Liver (tissue), 3 donors: Measurements from ENCODE around the gene AP1G1.

Experiments
- CTCF ChIP-seq: fragments of 150-350 bp; IDR thresholded peaks from 2 replicates; pipeline ENCODE4 v1.5.1; 2017; ENCODE audit warnings: improper control_type of control experiment, low read depth, low read length; ENCODE audit not compliant: missing input control
- EGR1 ChIP-seq, 2 donors: IDR thresholded peaks; 2 replicates each; pipeline ENCODE4 v1.6.1; 2016 to 2018; ENCODE audit warnings: antibody characterized with exemption in 2 of 2, low read depth in 2 of 2
- HNF4G ChIP-seq: IDR thresholded peaks from 2 replicates; pipeline ENCODE4 v1.6.1; 2016; ENCODE audit warnings: antibody characterized with exemption
- JUND ChIP-seq, 2 donors: IDR thresholded peaks; 2 replicates each; pipeline ENCODE4 v1.6.1; 2016; ENCODE audit warnings: antibody characterized with exemption in 2 of 2
- MAX ChIP-seq: IDR thresholded peaks from 2 replicates; pipeline ENCODE4 v1.6.1; 2016; ENCODE audit warnings: antibody characterized with exemption
- RXRA ChIP-seq, 2 donors: IDR thresholded peaks; 2 replicates each; pipeline ENCODE4 v1.6.1; 2017 to 2018; ENCODE audit warnings: antibody characterized with exemption in 2 of 2, mild to moderate bottlenecking in 1 of 2
- SP1 ChIP-seq: IDR thresholded peaks from 2 replicates; pipeline ENCODE4 v1.6.1; 2018; ENCODE audit warnings: antibody characterized with exemption, mild to moderate bottlenecking
- TAF1 ChIP-seq: conservative IDR thresholded peaks from 2 replicates; pipeline ENCODE4 v1.6.1; 2016; ENCODE audit warnings: antibody characterized with exemption, mild to moderate bottlenecking
- YY1 ChIP-seq: IDR thresholded peaks from 2 replicates; pipeline ENCODE4 v1.6.1; 2016; ENCODE audit warnings: antibody characterized with exemption, mild to moderate bottlenecking
- ZBTB33 ChIP-seq: IDR thresholded peaks from 2 replicates; pipeline ENCODE4 v1.6.1; 2016; ENCODE audit warnings: antibody characterized with exemption
- donor health status: healthy.
- donor health status: healthy.

- TF ChIP-seq CTCF (no peak), HNF4G (no peak), JUND (IDR thresholded peaks at IDR 0.05) (no peak), ZBTB33 (no peak), YY1 (no peak), RXRA (IDR thresholded peaks at IDR 0.05) (no peak), MAX (no peak), TAF1 (no peak), SP1 (no peak), EGR1 (IDR thresholded peaks at IDR 0.05; ENCODE audit: low read depth in 2 of 2) (no peak)
These were observed 29.9 kb downstream of the AP1G1 start for GRCh38 chr16:71778780-71779179.
